ENCODE results near the gene CLBA1. TPM values are rescaled to one million over a fixed set of nuclear protein-coding genes. Genes with fewer than 3 reads are reported as not detected.

CLBA1 gene
- total and polyA plus RNA-seq, 2 experiments from 2014 or later, result 1.6 to 1.8 TPM

DNA sequence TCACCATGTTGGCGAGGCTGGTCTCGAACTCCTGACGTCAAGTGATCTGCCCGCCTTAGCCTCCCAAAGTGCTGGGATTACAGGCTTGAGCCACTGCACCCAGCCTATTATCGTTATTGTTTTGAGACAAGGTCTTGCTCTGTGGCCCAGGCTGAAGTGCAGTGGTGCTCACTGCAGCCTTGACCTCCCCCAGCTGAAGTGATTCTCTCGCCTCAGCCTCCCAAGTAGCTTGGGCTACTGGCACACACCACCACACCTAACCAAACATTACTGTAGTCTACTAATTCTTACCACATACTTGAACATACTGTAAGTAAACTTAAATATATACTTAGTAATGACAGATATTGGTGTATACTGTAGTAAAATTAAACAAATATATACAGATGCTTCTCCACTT is 39.8 kb downstream of the CLBA1 start:
- H3F3A ChIP-seq (replicated peaks; ENCODE audit: low read depth), result peaks cover 5% of the 10 kb centered on the region; the same call in 1 of the 2 replicates
- H3K9me2 ChIP-seq (ENCODE audit: insufficient read depth), result no peaks in the 10 kb centered on the region
- no peak overlapping the region for H3K4me3 ChIP-seq
- H3K4me2 ChIP-seq, result no peak overlapping the region
- peaks cover 17% of the 10 kb centered on the region for H3K79me2 ChIP-seq (replicated peaks; ENCODE audit: insufficient read depth)
- TF ChIP-seq, protein P1, sequence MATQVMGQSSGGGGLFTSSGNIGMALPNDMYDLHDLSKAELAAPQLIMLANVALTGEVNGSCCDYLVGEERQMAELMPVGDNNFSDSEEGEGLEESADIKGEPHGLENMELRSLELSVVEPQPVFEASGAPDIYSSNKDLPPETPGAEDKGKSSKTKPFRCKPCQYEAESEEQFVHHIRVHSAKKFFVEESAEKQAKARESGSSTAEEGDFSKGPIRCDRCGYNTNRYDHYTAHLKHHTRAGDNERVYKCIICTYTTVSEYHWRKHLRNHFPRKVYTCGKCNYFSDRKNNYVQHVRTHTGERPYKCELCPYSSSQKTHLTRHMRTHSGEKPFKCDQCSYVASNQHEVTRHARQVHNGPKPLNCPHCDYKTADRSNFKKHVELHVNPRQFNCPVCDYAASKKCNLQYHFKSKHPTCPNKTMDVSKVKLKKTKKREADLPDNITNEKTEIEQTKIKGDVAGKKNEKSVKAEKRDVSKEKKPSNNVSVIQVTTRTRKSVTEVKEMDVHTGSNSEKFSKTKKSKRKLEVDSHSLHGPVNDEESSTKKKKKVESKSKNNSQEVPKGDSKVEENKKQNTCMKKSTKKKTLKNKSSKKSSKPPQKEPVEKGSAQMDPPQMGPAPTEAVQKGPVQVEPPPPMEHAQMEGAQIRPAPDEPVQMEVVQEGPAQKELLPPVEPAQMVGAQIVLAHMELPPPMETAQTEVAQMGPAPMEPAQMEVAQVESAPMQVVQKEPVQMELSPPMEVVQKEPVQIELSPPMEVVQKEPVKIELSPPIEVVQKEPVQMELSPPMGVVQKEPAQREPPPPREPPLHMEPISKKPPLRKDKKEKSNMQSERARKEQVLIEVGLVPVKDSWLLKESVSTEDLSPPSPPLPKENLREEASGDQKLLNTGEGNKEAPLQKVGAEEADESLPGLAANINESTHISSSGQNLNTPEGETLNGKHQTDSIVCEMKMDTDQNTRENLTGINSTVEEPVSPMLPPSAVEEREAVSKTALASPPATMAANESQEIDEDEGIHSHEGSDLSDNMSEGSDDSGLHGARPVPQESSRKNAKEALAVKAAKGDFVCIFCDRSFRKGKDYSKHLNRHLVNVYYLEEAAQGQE (IDR thresholded peaks at IDR 0.05; ENCODE audit: unreplicated experiment), result no peak
- TF ChIP-seq ZNF331 (CRISPR knock-in tag; IDR thresholded peaks at IDR 0.05; ENCODE audit: low read depth), result no peak
- TF ChIP-seq CREB1 (CRISPR knock-in tag; IDR thresholded peaks at IDR 0.05; ENCODE audit: low read depth), result no peak
- TF ChIP-seq, protein P2, sequence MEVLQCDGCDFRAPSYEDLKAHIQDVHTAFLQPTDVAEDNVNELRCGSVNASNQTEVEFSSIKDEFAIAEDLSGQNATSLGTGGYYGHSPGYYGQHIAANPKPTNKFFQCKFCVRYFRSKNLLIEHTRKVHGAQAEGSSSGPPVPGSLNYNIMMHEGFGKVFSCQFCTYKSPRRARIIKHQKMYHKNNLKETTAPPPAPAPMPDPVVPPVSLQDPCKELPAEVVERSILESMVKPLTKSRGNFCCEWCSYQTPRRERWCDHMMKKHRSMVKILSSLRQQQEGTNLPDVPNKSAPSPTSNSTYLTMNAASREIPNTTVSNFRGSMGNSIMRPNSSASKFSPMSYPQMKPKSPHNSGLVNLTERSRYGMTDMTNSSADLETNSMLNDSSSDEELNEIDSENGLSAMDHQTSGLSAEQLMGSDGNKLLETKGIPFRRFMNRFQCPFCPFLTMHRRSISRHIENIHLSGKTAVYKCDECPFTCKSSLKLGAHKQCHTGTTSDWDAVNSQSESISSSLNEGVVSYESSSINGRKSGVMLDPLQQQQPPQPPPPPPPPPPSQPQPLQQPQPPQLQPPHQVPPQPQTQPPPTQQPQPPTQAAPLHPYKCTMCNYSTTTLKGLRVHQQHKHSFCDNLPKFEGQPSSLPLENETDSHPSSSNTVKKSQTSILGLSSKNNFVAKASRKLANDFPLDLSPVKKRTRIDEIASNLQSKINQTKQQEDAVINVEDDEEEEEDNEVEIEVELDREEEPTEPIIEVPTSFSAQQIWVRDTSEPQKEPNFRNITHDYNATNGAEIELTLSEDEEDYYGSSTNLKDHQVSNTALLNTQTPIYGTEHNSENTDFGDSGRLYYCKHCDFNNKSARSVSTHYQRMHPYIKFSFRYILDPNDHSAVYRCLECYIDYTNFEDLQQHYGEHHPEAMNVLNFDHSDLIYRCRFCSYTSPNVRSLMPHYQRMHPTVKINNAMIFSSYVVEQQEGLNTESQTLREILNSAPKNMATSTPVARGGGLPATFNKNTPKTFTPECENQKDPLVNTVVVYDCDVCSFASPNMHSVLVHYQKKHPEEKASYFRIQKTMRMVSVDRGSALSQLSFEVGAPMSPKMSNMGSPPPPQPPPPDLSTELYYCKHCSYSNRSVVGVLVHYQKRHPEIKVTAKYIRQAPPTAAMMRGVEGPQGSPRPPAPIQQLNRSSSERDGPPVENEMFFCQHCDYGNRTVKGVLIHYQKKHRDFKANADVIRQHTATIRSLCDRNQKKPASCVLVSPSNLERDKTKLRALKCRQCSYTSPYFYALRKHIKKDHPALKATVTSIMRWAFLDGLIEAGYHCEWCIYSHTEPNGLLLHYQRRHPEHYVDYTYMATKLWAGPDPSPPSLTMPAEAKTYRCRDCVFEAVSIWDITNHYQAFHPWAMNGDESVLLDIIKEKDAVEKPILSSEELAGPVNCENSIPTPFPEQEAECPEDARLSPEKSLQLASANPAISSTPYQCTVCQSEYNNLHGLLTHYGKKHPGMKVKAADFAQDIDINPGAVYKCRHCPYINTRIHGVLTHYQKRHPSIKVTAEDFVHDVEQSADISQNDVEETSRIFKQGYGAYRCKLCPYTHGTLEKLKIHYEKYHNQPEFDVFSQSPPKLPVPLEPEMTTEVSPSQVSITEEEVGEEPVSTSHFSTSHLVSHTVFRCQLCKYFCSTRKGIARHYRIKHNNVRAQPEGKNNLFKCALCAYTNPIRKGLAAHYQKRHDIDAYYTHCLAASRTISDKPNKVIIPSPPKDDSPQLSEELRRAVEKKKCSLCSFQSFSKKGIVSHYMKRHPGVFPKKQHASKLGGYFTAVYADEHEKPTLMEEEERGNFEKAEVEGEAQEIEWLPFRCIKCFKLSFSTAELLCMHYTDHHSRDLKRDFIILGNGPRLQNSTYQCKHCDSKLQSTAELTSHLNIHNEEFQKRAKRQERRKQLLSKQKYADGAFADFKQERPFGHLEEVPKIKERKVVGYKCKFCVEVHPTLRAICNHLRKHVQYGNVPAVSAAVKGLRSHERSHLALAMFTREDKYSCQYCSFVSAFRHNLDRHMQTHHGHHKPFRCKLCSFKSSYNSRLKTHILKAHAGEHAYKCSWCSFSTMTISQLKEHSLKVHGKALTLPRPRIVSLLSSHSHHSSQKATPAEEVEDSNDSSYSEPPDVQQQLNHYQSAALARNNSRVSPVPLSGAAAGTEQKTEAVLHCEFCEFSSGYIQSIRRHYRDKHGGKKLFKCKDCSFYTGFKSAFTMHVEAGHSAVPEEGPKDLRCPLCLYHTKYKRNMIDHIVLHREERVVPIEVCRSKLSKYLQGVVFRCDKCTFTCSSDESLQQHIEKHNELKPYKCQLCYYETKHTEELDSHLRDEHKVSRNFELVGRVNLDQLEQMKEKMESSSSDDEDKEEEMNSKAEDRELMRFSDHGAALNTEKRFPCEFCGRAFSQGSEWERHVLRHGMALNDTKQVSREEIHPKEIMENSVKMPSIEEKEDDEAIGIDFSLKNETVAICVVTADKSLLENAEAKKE (CRISPR knock-in tag; IDR thresholded peaks at IDR 0.05), result no peak
- peaks cover 19% of the 10 kb centered on the region for H3K4me1 Mint-ChIP-seq
- H3K4me3 Mint-ChIP-seq, result no peak overlapping the region
- H3K27ac Mint-ChIP-seq, result no peak overlapping the region
- H3K27ac ChIP-seq (ENCODE audit: low read depth), result no peak overlapping the region
- no peaks in the 10 kb centered on the region for H3K36me3 ChIP-seq (ENCODE audit: insufficient read depth)
- no peaks in the 10 kb centered on the region for H3K36me3 Mint-ChIP-seq (ENCODE audit: low read depth)
- no peak for DNase-seq (ENCODE audit: low spot score)
- no peak for ATAC-seq
- no peak overlapping the region for H2AFZ ChIP-seq
- H3K4me1 ChIP-seq (ENCODE audit: insufficient read depth), result peaks cover 5% of the 10 kb centered on the region; the same call in 1 of the 2 replicates
- no peaks in the 10 kb centered on the region; the same call in 1 of the 2 replicates for H3K27me3 ChIP-seq (ENCODE audit: insufficient read depth)
- H3K27me3 Mint-ChIP-seq (ENCODE audit: insufficient read depth, low read depth, poor library complexity), result peaks cover 12% of the 10 kb centered on the region
- H3K9me3 Mint-ChIP-seq, result no peaks in the 10 kb centered on the region
- H4K20me1 ChIP-seq (replicated peaks; ENCODE audit: insufficient read depth), result 0 out of 2 replicates have a peak, but pooled peaks cover 4% of the 10 kb centered on the region

Measured in GM23338 (cell line).